HepG2 (cell line): ENCODE results near the gene WDR83. TPM values are rescaled to one million over a fixed set of nuclear protein-coding genes. Genes with fewer than 3 reads are reported as not detected.

Experiments used
- ATAC-seq: fragments of 200-7000 bp; cut with Tn5 transposase; 3 replicates; pipeline ENCODE4 v1.9.1; 2020; ENCODE audit warnings: mild to moderate bottlenecking, moderate library complexity
- BruUV-seq: library from RNA; stranded (reverse); fragments of 400-500 nt; replicated peaks from 2 replicates; lab custom pipeline; 2021; lab: Mats Ljungman, UMichigan
- CTCF ChIA-PET: fragments of 300-600 bp; formaldehyde crosslinking; extraction: SDS; loops from one replicate; lab custom pipeline; 2021; ENCODE audit warnings: low total read pairs, inconsistent platforms, low intra/inter-chr PET ratio; lab: Yijun Ruan, JAX
- POLR2A ChIA-PET: fragments of 350-600 bp; sonication (Branson Sonifier 250); formaldehyde crosslinking; loops from one replicate; lab custom pipeline; 2020; ENCODE audit warnings: antibody characterized with exemption, inconsistent platforms; lab: Yijun Ruan, JAX
- DNase-seq: peaks from one replicate; pipeline ENCODE4 v3.0.0-alpha.2; 2015; ENCODE audit warnings: low spot score
- FAIRE-seq: peaks from 3 replicates; lab custom pipeline; 2011; peaks lifted over from hg19 to GRCh38; lab: Jason Lieb, UNC
- H2AFZ ChIP-seq: one replicate; pipeline ENCODE4 v1.6.1; 2011; ENCODE audit warnings: low read length, inconsistent platforms
- H3K27ac ChIP-seq: fragments of 300-600 bp; 3 replicates; pipeline ENCODE4 v1.8.0; 2011; ENCODE audit warnings: mixed run types, mild to moderate bottlenecking, mixed read lengths, low read length, inconsistent platforms; ENCODE audit not compliant: insufficient read depth; ENCODE audit errors: extremely low read length
- H3K27me3 ChIP-seq, 2 experiments: fragments of 200-600 bp in 1 of 2; 2 replicates in 1 of 2; 3 replicates in 1 of 2; pipeline versions ENCODE4 v1.6.0 to v1.8.0; 2011; ENCODE audit warnings: low read length in 2 of 2, mild to moderate bottlenecking in 2 of 2, moderate library complexity in 2 of 2, inconsistent platforms in 1 of 2; ENCODE audit not compliant: insufficient read depth in 2 of 2, control insufficient read depth in 1 of 2
- H3K36me3 ChIP-seq, 2 experiments: fragments of 200-600 bp in 1 of 2; replicated peaks in 1 of 2; 2 replicates in 1 of 2; 3 replicates in 1 of 2; pipeline versions ENCODE4 v1.5.1 to v1.8.0; 2011; ENCODE audit warnings: low read length in 2 of 2, inconsistent platforms in 1 of 2; ENCODE audit not compliant: insufficient read depth in 2 of 2, control insufficient read depth in 1 of 2
- H3K4me1 ChIP-seq: 2 replicates; pipeline ENCODE4 v1.5.1; 2012; ENCODE audit warnings: low read length, inconsistent platforms; ENCODE audit not compliant: insufficient read depth
- H3K4me2 ChIP-seq: 2 replicates; pipeline ENCODE4 v1.6.0; 2011; ENCODE audit warnings: low read depth, low read length, inconsistent platforms
- H3K4me3 ChIP-seq, 3 experiments: fragments of 200-600 bp in 1 of 3; sonication (generic), shearing (Covaris generic) in 1 of 3; replicated peaks in 1 of 3; 2 replicates each; pipeline ENCODE4 v1.5.1; 2011 to 2016; ENCODE audit warnings: low read length in 3 of 3, inconsistent platforms in 2 of 3, low read depth in 2 of 3, mild to moderate bottlenecking in 2 of 3, control low read depth in 1 of 3, mixed read lengths in 1 of 3; ENCODE audit not compliant: insufficient read depth in 1 of 3
- H3K79me2 ChIP-seq: one replicate; pipeline ENCODE4 v1.6.1; 2011; ENCODE audit warnings: low read length, inconsistent platforms; ENCODE audit not compliant: insufficient read depth
- H3K9ac ChIP-seq: 2 replicates; pipeline ENCODE4 v1.6.0; 2011; ENCODE audit warnings: mild to moderate bottlenecking, low read depth, low read length, inconsistent platforms; ENCODE audit not compliant: insufficient read depth
- H3K9me3 ChIP-seq: 2 replicates; pipeline ENCODE4 v1.5.1; 2012; ENCODE audit warnings: mild to moderate bottlenecking, low read length
- H4K20me1 ChIP-seq: 2 replicates; pipeline ENCODE4 v1.6.0; 2011; ENCODE audit warnings: inconsistent platforms, mild to moderate bottlenecking, low read length, moderate library complexity; ENCODE audit not compliant: insufficient read depth
- ATF1 ChIP-seq: IDR thresholded peaks from 2 replicates; pipeline ENCODE4 v1.6.1; 2016; ENCODE audit warnings: mild to moderate bottlenecking, control low read depth
- ZNF34 ChIP-seq: sonication (generic); formaldehyde crosslinking; IDR thresholded peaks from 2 replicates; pipeline ENCODE4 v1.4.0; 2020; ENCODE audit warnings: mild to moderate bottlenecking, missing genetic modification reagents, borderline replicate concordance
- WGBS: methylation state at CpG from one replicate; pipeline ENCODE4 v1.1.6; 2017; ENCODE audit warnings: low lambda C conversion rate; 5-methylcytosine and 5-hydroxymethylcytosine counted together
- in situ Hi-C: cut with HindIII; loops from 2 replicates; pipeline ENCODE4 v1.10.0; 2017; ENCODE audit warnings: low pct_unique_long_range_greater_than_20kb; ENCODE audit not compliant: extremely low pct_ligation_motif_present
- intact Hi-C: fragments of 100-400 bp; cut with micrococcal nuclease; formaldehyde crosslinking; loops from one replicate; pipeline ENCODE4 v1.10.0; 2022; ENCODE audit not compliant: unreplicated experiment
- polyA plus RNA-seq, 8 experiments: library from polyadenylated mRNA; depleted of rRNA in 3 of 8; stranded (reverse) in 7 of 8; unstranded in 1 of 8; fragments of >200 nt; fragmentation: Illumina TruSeq in 4 of 8; extraction: Trizol in 4 of 8; gene quantifications; 2 replicates each; pipeline versions ENCODE4 v1.2.1 to v1.2.3, GENCODE V29; 2011 to 2016; ENCODE audit warnings: low read depth in 4 of 8, missing spikeins in 1 of 8, mixed read lengths in 1 of 8; ENCODE audit not compliant: insufficient read depth in 1 of 8
- total RNA-seq, 5 experiments: library from RNA; depleted of rRNA; stranded (reverse); fragments of >200 nt; fragmentation: Illumina TruSeq; extraction: Trizol; gene quantifications; 2 replicates each; pipeline ENCODE4 v1.2.3, GENCODE V29; 2016; ENCODE audit warnings: low read depth in 1 of 5
- TF ChIP-seq, protein P1 (sequence below): sonication (generic); formaldehyde crosslinking; conservative IDR thresholded peaks from 2 replicates; pipeline ENCODE4 v1.4.0; 2020; ENCODE audit warnings: missing genetic modification reagents
- TF ChIP-seq, protein P2 (sequence below): sonication (generic); formaldehyde crosslinking; IDR thresholded peaks from 2 replicates; pipeline ENCODE4 v1.8.0; 2022; ENCODE audit warnings: mild to moderate bottlenecking, missing genetic modification reagents, moderate library complexity

Gene WDR83
- total and polyA plus RNA-seq, 2 of the 13 experiments (the other 11 are each of a cell fraction or from before 2014, with no cell fraction given), result 4.5 to 10.7 TPM

DNA sequence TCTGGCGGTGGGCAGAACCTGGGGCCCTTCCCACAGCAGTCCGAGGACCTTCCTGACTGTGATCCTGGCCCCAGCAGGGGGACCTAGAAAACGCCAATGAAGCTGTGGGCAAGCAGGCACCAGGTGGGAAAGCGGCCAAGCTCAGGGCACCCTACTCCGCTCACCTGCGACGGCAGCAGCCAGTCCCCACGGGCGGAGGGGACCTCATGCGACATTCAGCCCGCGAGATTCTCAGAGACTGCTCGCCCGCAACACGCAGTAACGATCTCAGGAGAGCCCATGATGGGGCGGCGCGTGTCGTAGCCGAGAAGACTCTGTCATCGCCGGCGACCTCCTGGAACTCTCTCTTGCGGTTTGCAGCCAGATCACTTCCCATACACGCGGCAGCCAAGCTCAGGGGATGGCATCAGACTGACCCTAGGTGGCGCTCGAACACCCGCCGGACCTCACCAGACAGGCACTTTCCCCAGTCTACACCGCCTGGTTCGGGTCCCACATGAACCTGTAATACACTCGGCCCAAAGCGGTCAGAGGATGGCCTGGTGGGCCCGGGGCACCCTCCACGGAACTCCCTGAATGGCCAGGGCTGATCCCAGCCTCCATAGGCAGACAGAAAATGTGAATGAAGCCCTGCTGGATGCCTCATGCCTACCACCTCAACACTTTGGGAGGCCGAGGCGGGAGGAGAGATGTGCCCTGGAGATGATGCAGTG lies 26.6 kb upstream of the WDR83 start (continued):
- 0 out of 2 replicates have a peak, but pooled peaks have one; percentile 60 for TF ChIP-seq ZNF34 (CRISPR knock-in tag)

DNA sequence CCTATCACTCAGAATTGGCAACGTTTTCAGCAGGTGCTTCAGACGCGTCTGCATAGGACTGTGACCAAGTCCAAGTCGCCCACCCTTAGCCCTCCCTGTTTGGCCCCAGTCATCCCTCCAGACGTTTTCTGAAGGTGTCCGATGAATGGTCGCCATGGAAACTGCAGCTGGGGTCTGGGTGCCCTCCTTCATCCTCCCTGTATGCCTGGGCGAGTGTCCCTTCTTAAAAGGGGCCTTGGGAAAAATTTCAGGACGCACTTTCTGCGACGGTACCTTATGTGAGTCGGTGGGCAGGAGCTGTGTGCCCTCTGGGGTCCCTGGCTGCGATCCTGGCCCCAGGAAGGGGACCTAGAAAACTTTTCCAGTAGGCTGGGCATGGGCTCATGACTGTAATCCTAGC lies 25.2 kb upstream of the WDR83 start:
- H3K4me2 ChIP-seq, result no peak overlapping the region
- no peak overlapping the region for H3K27ac ChIP-seq
- H3K4me3 ChIP-seq, result no peak overlapping the region
- no peaks in the 10 kb centered on the region for H3K27me3 ChIP-seq
- H4K20me1 ChIP-seq, result no peaks in the 10 kb centered on the region
- ChIA-PET CTCF (no interaction called here), POLR2A (no interaction called here)
- BruUV-seq, result no TSS peak
- intact Hi-C loops, result no loop called here
- ATAC-seq (no peak), FAIRE-seq (no peak), DNase-seq (no peak)
- H3K9me3 ChIP-seq, result no peaks in the 10 kb centered on the region
- H2AFZ ChIP-seq, result no peak overlapping the region
- in situ Hi-C loops, result no loop called here
- H3K4me1 ChIP-seq, result peaks cover 11% of the 10 kb centered on the region; the same call in 1 of the 2 replicates
- no peaks in the 10 kb centered on the region for H3K36me3 ChIP-seq
- no peak overlapping the region for H3K9ac ChIP-seq
- TF ChIP-seq, protein P1, sequence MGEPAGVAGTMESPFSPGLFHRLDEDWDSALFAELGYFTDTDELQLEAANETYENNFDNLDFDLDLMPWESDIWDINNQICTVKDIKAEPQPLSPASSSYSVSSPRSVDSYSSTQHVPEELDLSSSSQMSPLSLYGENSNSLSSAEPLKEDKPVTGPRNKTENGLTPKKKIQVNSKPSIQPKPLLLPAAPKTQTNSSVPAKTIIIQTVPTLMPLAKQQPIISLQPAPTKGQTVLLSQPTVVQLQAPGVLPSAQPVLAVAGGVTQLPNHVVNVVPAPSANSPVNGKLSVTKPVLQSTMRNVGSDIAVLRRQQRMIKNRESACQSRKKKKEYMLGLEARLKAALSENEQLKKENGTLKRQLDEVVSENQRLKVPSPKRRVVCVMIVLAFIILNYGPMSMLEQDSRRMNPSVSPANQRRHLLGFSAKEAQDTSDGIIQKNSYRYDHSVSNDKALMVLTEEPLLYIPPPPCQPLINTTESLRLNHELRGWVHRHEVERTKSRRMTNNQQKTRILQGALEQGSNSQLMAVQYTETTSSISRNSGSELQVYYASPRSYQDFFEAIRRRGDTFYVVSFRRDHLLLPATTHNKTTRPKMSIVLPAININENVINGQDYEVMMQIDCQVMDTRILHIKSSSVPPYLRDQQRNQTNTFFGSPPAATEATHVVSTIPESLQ (CRISPR knock-in tag), result no peak
- TF ChIP-seq ATF1 (CRISPR knock-in tag), result no peak
- TF ChIP-seq, protein P2, sequence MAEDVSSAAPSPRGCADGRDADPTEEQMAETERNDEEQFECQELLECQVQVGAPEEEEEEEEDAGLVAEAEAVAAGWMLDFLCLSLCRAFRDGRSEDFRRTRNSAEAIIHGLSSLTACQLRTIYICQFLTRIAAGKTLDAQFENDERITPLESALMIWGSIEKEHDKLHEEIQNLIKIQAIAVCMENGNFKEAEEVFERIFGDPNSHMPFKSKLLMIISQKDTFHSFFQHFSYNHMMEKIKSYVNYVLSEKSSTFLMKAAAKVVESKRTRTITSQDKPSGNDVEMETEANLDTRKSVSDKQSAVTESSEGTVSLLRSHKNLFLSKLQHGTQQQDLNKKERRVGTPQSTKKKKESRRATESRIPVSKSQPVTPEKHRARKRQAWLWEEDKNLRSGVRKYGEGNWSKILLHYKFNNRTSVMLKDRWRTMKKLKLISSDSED, result no peak
- WGBS, result 63% methylated on average over 8 of the region's 13 CpGs
- no peaks in the 10 kb centered on the region for H3K79me2 ChIP-seq
